HAP-1 (cell line): ENCODE data around the gene LPAR4.
"Not testable (repeated sequence)": the region's sequence is repeated elsewhere in the genome, so short reads cannot be mapped to it uniquely, and the experiment has no call there.

Experiments
- DNase-seq, 2 experiments: peaks; one replicate each; pipeline ENCODE4 v3.0.0-alpha.2; 2016 to 2020; ENCODE audit warnings: low spot score in 2 of 2
- H3K27me3 ChIP-seq: fragments of 250-450 bp; sonication (Bioruptor Pico); 2 replicates; pipeline ENCODE4 v1.5.1; 2020; ENCODE audit warnings: low read depth, mild to moderate bottlenecking, moderate library complexity
- H3K36me3 ChIP-seq: fragments of 250-450 bp; sonication (Bioruptor Pico); replicated peaks from 2 replicates; pipeline ENCODE4 v1.5.1; 2020; ENCODE audit warnings: mild to moderate bottlenecking
- H3K4me1 ChIP-seq: fragments of 250-450 bp; sonication (Bioruptor Pico); 2 replicates; pipeline ENCODE4 v1.5.1; 2020; ENCODE audit warnings: mild to moderate bottlenecking
- H3K4me3 ChIP-seq: fragments of 250-450 bp; sonication (Bioruptor Pico); 2 replicates; pipeline ENCODE4 v1.5.1; 2020; ENCODE audit warnings: mild to moderate bottlenecking, moderate library complexity
- H3K9me3 ChIP-seq: fragments of 250-450 bp; sonication (Bioruptor Pico); 2 replicates; pipeline ENCODE4 v1.5.1; 2020; ENCODE audit warnings: mild to moderate bottlenecking, moderate library complexity
- in situ Hi-C: fragments of 300-500 bp; cut with MboI; formaldehyde crosslinking; loops from 3 replicates; pipeline ENCODE4 v1.14.3; 2020; ENCODE audit warnings: low sequenced_read_pairs, inconsistent platforms, mixed read lengths

LPAR4 gene

DNA sequence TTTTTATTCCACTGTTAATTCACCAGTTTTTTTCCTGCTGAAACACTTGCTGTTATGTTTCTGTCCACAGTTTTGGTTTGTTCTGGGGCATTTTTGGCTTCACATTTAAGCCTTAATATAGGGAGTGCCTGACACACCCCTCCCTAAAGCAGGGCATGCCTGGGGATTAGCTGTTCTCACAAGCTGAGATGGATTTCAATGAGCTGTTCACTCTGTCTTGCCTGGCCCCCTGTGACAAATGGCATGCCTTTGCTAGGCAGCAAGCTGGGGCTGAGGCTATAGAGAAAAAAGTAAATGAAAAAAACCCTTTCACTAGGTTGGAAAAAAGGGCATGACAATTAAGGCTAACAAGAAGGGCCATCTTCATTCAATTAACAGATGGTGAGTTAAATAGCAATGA, 22.4 kb downstream of the LPAR4 start:
- no peak for DNase-seq
- in situ Hi-C loops, result no loop called here
- Histone ChIP-seq H3K4me3 (no peak overlapping the region), H3K4me1 (no peaks in the 10 kb centered on the region), H3K27me3 (no peaks in the 10 kb centered on the region), H3K36me3 (no peaks in the 10 kb centered on the region), H3K9me3 (no peaks in the 10 kb centered on the region)

DNA sequence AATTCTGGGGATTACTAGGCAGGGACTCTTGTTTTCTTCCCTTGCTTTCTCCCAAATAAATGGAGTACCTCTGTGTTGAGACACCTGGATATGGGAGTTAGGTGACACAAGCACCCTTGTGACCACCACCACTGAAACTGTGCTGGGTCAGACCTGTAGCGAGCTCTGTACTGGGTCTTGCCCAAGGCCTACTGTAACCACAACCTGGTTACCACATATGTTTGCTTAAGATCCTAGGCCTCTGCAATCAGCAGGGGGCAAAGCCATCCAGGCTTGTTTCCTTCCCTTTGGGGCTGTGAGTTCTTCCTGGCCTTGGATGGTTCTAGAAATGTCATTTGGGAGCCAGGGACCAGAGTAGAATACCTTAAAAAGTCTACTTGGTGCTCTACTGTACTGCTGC, 49.4 kb downstream of the LPAR4 start:
- Histone ChIP-seq H3K27me3 (no peaks in the 10 kb centered on the region), H3K4me3 (no peak overlapping the region), H3K36me3 (no peaks in the 10 kb centered on the region), H3K9me3 (no peaks in the 10 kb centered on the region), H3K4me1 (no peaks in the 10 kb centered on the region)
- no peak for DNase-seq
- in situ Hi-C loops, result no loop called here

DNA sequence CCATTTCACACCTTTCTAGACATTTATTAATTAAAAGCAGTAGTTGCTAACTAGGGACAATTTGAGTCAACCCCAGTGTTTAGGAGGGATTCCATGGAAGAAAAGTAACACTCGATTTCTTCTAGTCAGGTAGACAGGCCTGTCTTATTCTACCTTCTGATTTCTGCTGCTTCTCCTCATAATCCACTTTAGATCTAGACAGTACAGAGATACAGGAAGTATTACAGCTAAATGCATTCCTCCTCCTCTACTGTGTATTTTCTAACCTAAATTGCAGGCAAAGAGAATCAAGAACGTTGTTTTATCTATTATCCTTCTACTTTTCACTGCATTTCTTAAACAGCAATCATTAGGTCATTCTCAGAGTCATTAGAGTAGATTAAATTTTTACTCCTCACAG, 52.6 kb downstream of the LPAR4 start:
- no peaks in the 10 kb centered on the region for H3K27me3 ChIP-seq
- no peaks in the 10 kb centered on the region for H3K36me3 ChIP-seq
- H3K4me3 ChIP-seq, result no peak overlapping the region
- in situ Hi-C loops, result no loop called here
- H3K4me1 ChIP-seq, result no peaks in the 10 kb centered on the region
- H3K9me3 ChIP-seq, result no peaks in the 10 kb centered on the region
- no peak for DNase-seq

DNA sequence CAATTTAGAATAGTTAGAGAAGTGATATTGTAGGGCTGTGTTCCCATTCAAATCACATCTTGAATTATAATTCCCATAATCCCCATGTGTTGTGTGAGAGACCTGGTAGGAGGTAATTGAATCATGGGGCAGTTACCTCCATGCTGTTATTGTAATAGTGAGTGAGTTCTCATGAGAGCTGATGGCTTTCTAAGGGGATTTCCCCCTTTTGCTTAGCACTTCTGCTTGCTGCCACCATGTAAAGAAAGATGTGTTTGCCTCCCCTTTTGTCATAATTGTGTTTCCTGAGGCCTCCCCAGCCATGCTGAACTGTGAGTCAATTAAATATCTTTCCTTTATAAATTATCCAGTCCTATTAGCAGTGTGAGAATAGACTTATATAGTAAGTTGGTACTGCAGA, 53.2 kb downstream of the LPAR4 start:
- H3K36me3 ChIP-seq, result no peaks in the 10 kb centered on the region
- H3K4me1 ChIP-seq, result no peaks in the 10 kb centered on the region
- H3K4me3 ChIP-seq, result no peak overlapping the region
- no peaks in the 10 kb centered on the region for H3K27me3 ChIP-seq
- no peak for DNase-seq
- H3K9me3 ChIP-seq, result no peaks in the 10 kb centered on the region
- in situ Hi-C loops, result no loop called here

DNA sequence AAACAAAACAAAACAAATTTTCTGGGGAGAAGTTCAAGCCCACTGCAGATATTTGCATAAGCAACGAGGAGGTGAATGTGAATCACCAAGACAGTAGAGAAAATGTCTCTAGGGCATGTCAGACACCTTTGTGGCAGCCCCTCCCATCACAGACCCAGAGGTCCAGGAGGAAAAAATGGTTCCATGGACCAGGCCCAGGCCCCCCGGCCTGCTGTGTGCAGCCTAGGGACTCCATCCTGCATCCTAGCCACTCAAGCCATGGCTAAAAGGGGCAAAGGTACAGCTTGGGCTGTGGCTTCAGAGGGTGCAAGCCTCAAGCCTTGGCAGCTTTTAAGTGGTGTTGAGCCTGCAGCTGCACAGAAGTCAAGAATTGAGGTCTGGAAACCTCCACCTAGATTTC, 54.0 kb downstream of the LPAR4 start:
- Histone ChIP-seq H3K27me3 (no peaks in the 10 kb centered on the region), H3K4me1 (no peaks in the 10 kb centered on the region), H3K9me3 (no peaks in the 10 kb centered on the region), H3K36me3 (no peaks in the 10 kb centered on the region), H3K4me3 (no peak overlapping the region)
- in situ Hi-C loops, result no loop called here
- DNase-seq, result no peak

DNA sequence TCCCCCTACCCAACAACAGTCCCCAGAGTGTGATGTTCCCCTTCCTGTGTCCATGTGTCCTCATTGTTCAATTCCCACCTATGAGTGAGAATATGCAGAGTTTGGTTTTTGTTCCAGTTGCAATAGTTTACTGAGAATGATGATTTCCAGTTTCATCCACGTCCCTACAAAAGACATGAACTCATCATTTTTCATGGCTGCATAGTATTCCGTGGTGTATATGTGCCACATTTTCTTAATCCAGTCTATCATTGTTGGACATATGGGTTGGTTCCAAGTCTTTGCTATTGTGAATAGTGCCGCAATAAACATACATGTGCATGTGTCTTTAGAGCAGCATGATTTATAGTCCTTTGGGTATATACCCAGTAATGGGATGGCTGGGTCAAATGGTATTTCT, 55.0 kb downstream of the LPAR4 start:
- H3K4me3 ChIP-seq, H3K4me1 ChIP-seq, H3K36me3 ChIP-seq, in situ Hi-C loops, DNase-seq, H3K27me3 ChIP-seq, H3K9me3 ChIP-seq: not testable (repeated sequence)
